Smooth muscle cell (in vitro differentiated cells): Measurements from ENCODE around the gene HIKESHI. TPM values are rescaled to one million over a fixed set of nuclear protein-coding genes. Genes with fewer than 3 reads are reported as not detected.
A peak's percentile ranks its signal among the peaks of the same experiment; 100 is the strongest.

Source experiments
- DNase-seq: peaks from one replicate; lab custom pipeline; 2025; ENCODE audit not compliant: unreplicated experiment; lab: John Stamatoyannopoulos, UW
- H2AFZ ChIP-seq: fragments of 200-600 bp; sonication (generic); 2 replicates; pipeline ENCODE4 v1.6.0; 2016; ENCODE audit warnings: antibody characterized with exemption, low read depth, mild to moderate bottlenecking
- H3F3A ChIP-seq: fragments of 200-600 bp; sonication (generic); 2 replicates; pipeline ENCODE4 v1.6.0; 2017; ENCODE audit warnings: antibody characterized with exemption, low read depth
- H3K27ac ChIP-seq: fragments of 200-600 bp; sonication (generic); 2 replicates; pipeline ENCODE4 v1.5.1; 2016; ENCODE audit warnings: low read depth, mild to moderate bottlenecking
- H3K27me3 ChIP-seq: fragments of 200-600 bp; sonication (generic); 2 replicates; pipeline ENCODE4 v1.6.1; 2016; ENCODE audit warnings: low read depth, mild to moderate bottlenecking
- H3K36me3 ChIP-seq: fragments of 200-600 bp; sonication (generic); 2 replicates; pipeline ENCODE4 v1.5.1; 2016; ENCODE audit warnings: low read depth
- H3K4me1 ChIP-seq: fragments of 200-600 bp; sonication (generic); 2 replicates; pipeline ENCODE4 v1.5.1; 2016; ENCODE audit warnings: low read depth
- H3K4me2 ChIP-seq: fragments of 200-600 bp; sonication (generic); 2 replicates; pipeline ENCODE4 v1.6.0; 2016; ENCODE audit warnings: mild to moderate bottlenecking
- H3K4me3 ChIP-seq: fragments of 200-600 bp; sonication (generic); 2 replicates; pipeline ENCODE4 v1.5.1; 2016; ENCODE audit warnings: mild to moderate bottlenecking
- H3K79me2 ChIP-seq: fragments of 200-600 bp; sonication (generic); 2 replicates; pipeline ENCODE4 v1.6.0; 2016; ENCODE audit warnings: low read depth, mild to moderate bottlenecking
- H3K9ac ChIP-seq: fragments of 200-600 bp; sonication (generic); 2 replicates; pipeline ENCODE4 v1.6.0; 2016; ENCODE audit warnings: low read depth
- H3K9me3 ChIP-seq: fragments of 200-600 bp; sonication (generic); replicated peaks from 2 replicates; pipeline ENCODE4 v1.5.1; 2016; ENCODE audit warnings: low read depth
- H4K20me1 ChIP-seq: fragments of 200-600 bp; sonication (generic); 2 replicates; pipeline ENCODE4 v1.6.0; 2016; ENCODE audit warnings: low read depth
- WGBS: methylation state at CpG from one replicate; pipeline ENCODE4 v1.1.7; 2016; ENCODE audit warnings: low lambda C conversion rate; 5-methylcytosine and 5-hydroxymethylcytosine counted together
- polyA plus RNA-seq: library from polyadenylated mRNA; unstranded; fragments of >200 nt; fragmentation: Nextera tagmentation; extraction: Ambion mirVana; gene quantifications from 2 replicates; pipeline ENCODE4 v1.2.1, GENCODE V29; 2016
- total RNA-seq: library from RNA; depleted of rRNA; stranded (reverse); fragments of >200 nt; gene quantifications from 2 replicates; pipeline ENCODE4 v1.2.3, GENCODE V29; 2014
- TF ChIP-seq, protein P1 (sequence below): fragments of 200-600 bp; sonication (generic); IDR thresholded peaks from 2 replicates; pipeline ENCODE4 v1.5.1; 2017; ENCODE audit warnings: borderline replicate concordance, mild to moderate bottlenecking, antibody characterized with exemption; ENCODE audit not compliant: insufficient read depth, poor library complexity, severe bottlenecking

Gene HIKESHI
- total and polyA plus RNA-seq, 2 experiments from 2014 or later = 63.0 to 71.1 TPM

GRCh38 chr11:86314636-86315035, 12.6 kb downstream of the HIKESHI start:
- DNase-seq = no peak
- H3K9me3 ChIP-seq = no peaks in the 10 kb centered on the region
- no peaks in the 10 kb centered on the region for H3F3A ChIP-seq
- no peak overlapping the region for H2AFZ ChIP-seq
- no peak overlapping the region for H3K4me3 ChIP-seq
- no peaks in the 10 kb centered on the region for H3K27me3 ChIP-seq
- H3K27ac ChIP-seq = no peak overlapping the region
- no peaks in the 10 kb centered on the region for H3K4me1 ChIP-seq
- WGBS = 96% methylated on average over 2 of the region's 2 CpGs
- H3K36me3 ChIP-seq = no peaks in the 10 kb centered on the region
- H4K20me1 ChIP-seq = peaks cover 4% of the 10 kb centered on the region
- H3K9ac ChIP-seq = no peak overlapping the region
- no peak overlapping the region for H3K4me2 ChIP-seq
- TF ChIP-seq, protein P1, sequence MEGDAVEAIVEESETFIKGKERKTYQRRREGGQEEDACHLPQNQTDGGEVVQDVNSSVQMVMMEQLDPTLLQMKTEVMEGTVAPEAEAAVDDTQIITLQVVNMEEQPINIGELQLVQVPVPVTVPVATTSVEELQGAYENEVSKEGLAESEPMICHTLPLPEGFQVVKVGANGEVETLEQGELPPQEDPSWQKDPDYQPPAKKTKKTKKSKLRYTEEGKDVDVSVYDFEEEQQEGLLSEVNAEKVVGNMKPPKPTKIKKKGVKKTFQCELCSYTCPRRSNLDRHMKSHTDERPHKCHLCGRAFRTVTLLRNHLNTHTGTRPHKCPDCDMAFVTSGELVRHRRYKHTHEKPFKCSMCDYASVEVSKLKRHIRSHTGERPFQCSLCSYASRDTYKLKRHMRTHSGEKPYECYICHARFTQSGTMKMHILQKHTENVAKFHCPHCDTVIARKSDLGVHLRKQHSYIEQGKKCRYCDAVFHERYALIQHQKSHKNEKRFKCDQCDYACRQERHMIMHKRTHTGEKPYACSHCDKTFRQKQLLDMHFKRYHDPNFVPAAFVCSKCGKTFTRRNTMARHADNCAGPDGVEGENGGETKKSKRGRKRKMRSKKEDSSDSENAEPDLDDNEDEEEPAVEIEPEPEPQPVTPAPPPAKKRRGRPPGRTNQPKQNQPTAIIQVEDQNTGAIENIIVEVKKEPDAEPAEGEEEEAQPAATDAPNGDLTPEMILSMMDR = no peak
- H3K79me2 ChIP-seq = peaks cover 24% of the 10 kb centered on the region

- TF ChIP-seq, protein P1 = no peak
- Histone ChIP-seq H3K27me3 (no peaks in the 10 kb centered on the region), H3K4me2 (no peak overlapping the region), H3K27ac (peak overlapping the region; percentile 55), H3K9ac (no peak overlapping the region), H3F3A (no peaks in the 10 kb centered on the region), H4K20me1 (no peaks in the 10 kb centered on the region), H3K4me3 (no peak overlapping the region), H3K36me3 (peaks cover 6% of the 10 kb centered on the region), H3K9me3 (no peaks in the 10 kb centered on the region), H3K79me2 (peaks cover 6% of the 10 kb centered on the region), H2AFZ (no peak overlapping the region), H3K4me1 (no peaks in the 10 kb centered on the region)
- 77% methylated on average over 6 of the region's 6 CpGs for WGBS
- no peak for DNase-seq
Measured at GRCh38 chr11:86335131-86335767, 33.2 kb downstream of the HIKESHI start.

DNA sequence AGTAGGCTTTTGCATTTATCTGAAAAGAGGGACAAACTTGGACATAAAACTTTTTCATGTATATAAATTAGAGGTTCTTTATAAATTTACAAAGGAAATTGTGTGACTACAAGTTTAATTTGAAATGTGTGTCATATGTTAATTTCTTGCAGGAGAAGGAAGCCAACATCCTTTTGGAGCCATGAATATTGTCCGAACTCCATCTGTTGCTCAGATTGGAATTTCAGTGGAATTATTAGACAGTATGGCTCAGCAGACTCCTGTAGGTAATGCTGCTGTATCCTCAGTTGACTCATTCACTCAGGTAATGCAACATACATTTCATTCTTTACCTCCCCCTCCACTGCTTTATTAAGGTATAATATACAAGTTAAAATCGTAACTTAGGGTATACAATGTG, 35.2 kb downstream of the HIKESHI start:
- Histone ChIP-seq H3K36me3 (peaks cover 6% of the 10 kb centered on the region), H3F3A (no peaks in the 10 kb centered on the region), H3K4me1 (no peaks in the 10 kb centered on the region), H3K79me2 (peaks cover 22% of the 10 kb centered on the region), H3K27me3 (no peaks in the 10 kb centered on the region), H3K4me3 (no peak overlapping the region), H3K9me3 (no peaks in the 10 kb centered on the region), H4K20me1 (peaks cover 3% of the 10 kb centered on the region), H3K27ac (no peak overlapping the region), H3K4me2 (no peak overlapping the region), H3K9ac (no peak overlapping the region), H2AFZ (no peak overlapping the region)
- 100% methylated on average over 2 of the region's 2 CpGs for WGBS
- no peak for DNase-seq
- TF ChIP-seq, protein P1 = no peak

DNA sequence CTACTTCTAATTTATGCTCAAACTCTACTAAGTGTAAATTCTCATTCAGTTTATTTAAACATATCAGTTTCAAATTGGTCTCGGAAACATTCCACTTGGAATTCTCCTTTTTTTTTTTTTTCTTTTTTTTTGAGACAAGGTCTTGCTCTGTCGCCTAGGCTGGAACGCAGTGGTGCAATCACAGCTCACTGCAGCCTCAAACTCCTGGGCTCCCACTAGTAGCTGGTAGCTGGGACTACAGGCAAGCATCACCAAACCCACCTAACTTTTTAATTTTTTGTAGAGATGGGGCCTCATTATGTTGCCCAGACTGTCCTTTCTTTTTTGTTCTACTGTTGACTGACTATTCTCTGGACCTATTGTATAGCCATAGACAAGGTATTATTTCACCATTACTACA, 39.3 kb downstream of the HIKESHI start:
- Histone ChIP-seq H3K27ac (no peak overlapping the region), H3K4me2 (no peak overlapping the region), H3K4me3 (no peak overlapping the region), H3K36me3 (peaks cover 6% of the 10 kb centered on the region), H3K4me1 (no peaks in the 10 kb centered on the region), H3K9me3 (no peaks in the 10 kb centered on the region), H3K27me3 (no peaks in the 10 kb centered on the region), H3K79me2 (peaks cover 32% of the 10 kb centered on the region), H2AFZ (no peak overlapping the region), H4K20me1 (peaks cover 24% of the 10 kb centered on the region), H3F3A (no peaks in the 10 kb centered on the region), H3K9ac (no peak overlapping the region)
- 78% methylated on average over 3 of the region's 3 CpGs for WGBS
- TF ChIP-seq, protein P1 = no peak
- DNase-seq = no peak
